ENCODE measurements around the gene LAGE3.

The LAGE3 gene

GRCh38 chrX:154431341-154431740, 47.7 kb downstream of the LAGE3 start:
- DNase-seq, result no peak

DNA sequence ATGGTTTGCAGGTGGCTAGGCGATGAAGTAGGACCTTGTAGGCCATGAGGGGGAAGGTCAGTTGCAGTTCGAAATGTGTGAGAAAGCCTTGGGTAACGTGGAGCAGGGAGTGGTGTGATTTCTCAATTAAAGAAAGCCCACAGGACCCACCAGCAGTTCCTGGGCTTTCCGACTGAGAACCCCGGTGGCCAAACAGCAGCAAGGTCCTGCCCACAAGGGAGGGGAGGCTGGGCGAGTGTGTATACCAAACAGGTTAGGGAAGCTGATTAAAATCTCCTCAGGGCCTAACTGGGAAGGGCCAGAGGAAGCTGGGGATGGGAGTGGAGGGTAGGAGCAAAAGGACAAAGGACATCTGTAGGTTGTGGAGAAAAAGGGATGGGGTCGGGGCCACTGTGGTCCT, 48.2 kb downstream of the LAGE3 start:
- DNase-seq, result no peak

DNA sequence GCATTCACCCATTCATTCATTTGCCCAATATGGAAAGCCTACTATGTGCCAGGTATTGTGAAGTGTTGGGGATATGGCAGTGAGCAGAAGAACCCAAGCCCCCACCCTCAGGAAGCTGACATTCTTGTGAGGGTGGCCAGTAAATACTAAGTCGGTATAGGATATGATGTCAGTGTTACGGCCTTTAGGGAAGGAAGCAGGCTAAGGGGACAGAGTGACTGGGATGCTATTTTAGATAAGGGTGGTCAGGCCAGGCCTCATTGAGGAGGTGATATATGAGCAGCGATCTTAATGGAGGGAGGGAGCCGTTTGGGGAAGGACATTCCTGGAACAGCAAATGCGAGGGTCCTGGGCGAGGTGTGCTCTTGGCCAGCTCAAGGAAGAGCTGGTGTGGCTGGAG, 48.6 kb downstream of the LAGE3 start:
- no peak for DNase-seq

GRCh38 chrX:154429711-154430110, 49.4 kb downstream of the LAGE3 start:
- DNase-seq, result no peak

DNA sequence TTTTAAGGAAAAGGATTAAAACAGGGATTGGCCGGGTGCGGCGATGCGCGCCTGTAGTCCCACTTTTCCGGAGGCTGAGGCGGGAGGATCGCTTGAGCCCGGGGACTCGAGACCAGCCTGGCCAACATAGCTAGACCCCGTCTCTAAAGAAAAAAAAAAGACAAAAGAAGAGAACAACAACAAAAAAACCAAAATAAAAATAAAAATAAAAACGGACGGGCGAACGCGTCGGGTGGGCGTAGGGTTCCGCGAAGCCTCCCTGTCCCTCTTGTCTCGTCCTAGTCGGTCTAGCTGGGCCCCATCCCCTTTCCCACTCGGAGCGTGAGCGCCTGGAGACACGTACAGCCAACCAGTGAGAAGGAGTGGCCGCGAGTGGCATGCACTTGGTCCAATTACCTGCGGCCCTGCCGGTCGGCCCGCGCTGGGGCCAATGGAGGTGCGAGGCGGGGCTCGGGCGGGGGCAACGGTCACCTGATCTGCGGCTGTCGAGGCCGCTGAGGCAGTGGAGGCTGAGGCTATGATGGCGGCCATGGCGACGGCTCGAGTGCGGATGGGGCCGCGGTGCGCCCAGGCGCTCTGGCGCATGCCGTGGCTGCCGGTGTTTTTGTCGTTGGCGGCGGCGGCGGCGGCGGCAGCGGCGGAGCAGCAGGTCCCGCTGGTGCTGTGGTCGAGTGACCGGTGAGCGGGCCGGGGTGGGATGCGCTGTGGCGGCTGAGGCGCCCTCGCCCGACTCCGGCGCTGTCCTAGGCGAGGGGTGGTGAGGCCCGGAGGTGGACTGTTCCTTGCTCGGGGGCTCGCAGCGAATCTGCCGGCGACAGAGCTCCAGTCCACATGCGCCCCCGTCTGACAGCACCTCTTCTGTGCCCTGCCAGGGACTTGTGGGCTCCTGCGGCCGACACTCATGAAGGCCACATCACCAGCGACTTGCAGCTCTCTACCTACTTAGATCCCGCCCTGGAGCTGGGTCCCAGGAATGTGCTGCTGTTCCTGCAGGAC, 50.6 kb downstream of the LAGE3 start, which contains the start of gene ATP6AP1:
ATP6AP1 (plus strand) TSS at position 502 of the 996 bp plus-strand sequence; CDS start at position 518, 16 bp downstream.
- peak; percentile 60 for DNase-seq

Data from SHP77 treated with DMSO at 0.1 percent for 48 hours (cell line).